Neural cell (in vitro differentiated cells): ENCODE measurements around the gene LYRM2. TPM values are rescaled to one million over a fixed set of nuclear protein-coding genes. Genes with fewer than 3 reads are reported as not detected.

Source experiments
- H2AFZ ChIP-seq: fragments of 200-600, 300-800 bp; sonication (generic), shearing (Covaris generic); 2 replicates; pipeline ENCODE4 v1.6.0; 2014; ENCODE audit warnings: low read depth, mild to moderate bottlenecking, antibody characterized with exemption, low read length, moderate library complexity
- H3F3A ChIP-seq: fragments of 200-600 bp; shearing (Covaris generic); 2 replicates; pipeline ENCODE4 v1.6.1; 2016; ENCODE audit warnings: mild to moderate bottlenecking, moderate library complexity, mixed read lengths, antibody characterized with exemption, low read length; ENCODE audit not compliant: insufficient read depth, poor library complexity, severe bottlenecking
- H3K27ac ChIP-seq: fragments of 200-600, 300-800 bp; sonication (generic), shearing (Covaris generic); 2 replicates; pipeline ENCODE4 v1.5.1; 2014; ENCODE audit warnings: mild to moderate bottlenecking, low read length, moderate library complexity
- H3K27me3 ChIP-seq: fragments of 300-800, 200-600 bp; sonication (generic), shearing (Covaris generic); 2 replicates; pipeline ENCODE4 v1.6.0; 2014; ENCODE audit warnings: mild to moderate bottlenecking, low read depth, low read length, moderate library complexity; ENCODE audit not compliant: insufficient read depth
- H3K36me3 ChIP-seq: fragments of 300-800, 200-600 bp; sonication (generic), shearing (Covaris generic); 2 replicates; pipeline ENCODE4 v1.5.1; 2014; ENCODE audit warnings: mild to moderate bottlenecking, antibody characterized with exemption, low read length, moderate library complexity; ENCODE audit not compliant: insufficient read depth
- H3K4me2 ChIP-seq: fragments of 300-800, 200-600 bp; sonication (generic), shearing (Covaris generic); 2 replicates; pipeline ENCODE4 v1.6.0; 2014; ENCODE audit warnings: mild to moderate bottlenecking, low read length
- H3K4me3 ChIP-seq: fragments of 300-800, 200-600 bp; sonication (generic), shearing (Covaris generic); 2 replicates; pipeline ENCODE4 v1.5.1; 2014; ENCODE audit warnings: mild to moderate bottlenecking, low read length, moderate library complexity
- H3K79me2 ChIP-seq: fragments of 200-600 bp; shearing (Covaris generic); replicated peaks from 2 replicates; pipeline ENCODE4 v1.6.0; 2014; ENCODE audit warnings: mild to moderate bottlenecking, low read length, moderate library complexity; ENCODE audit not compliant: insufficient read depth
- H3K9ac ChIP-seq: fragments of 300-800, 200-600 bp; sonication (generic), shearing (Covaris generic); 2 replicates; pipeline ENCODE4 v1.6.1; 2016; ENCODE audit warnings: mild to moderate bottlenecking, low read length, mixed read lengths
- H3K9me2 ChIP-seq: fragments of 200-600 bp; shearing (Covaris generic); 2 replicates; pipeline ENCODE4 v1.6.1; 2016; ENCODE audit warnings: mild to moderate bottlenecking, low read length, mixed read lengths; ENCODE audit not compliant: insufficient read depth
- H3K9me3 ChIP-seq: fragments of 200-600, 300-800 bp; sonication (generic), shearing (Covaris generic); 2 replicates; pipeline ENCODE4 v1.6.1; 2016; ENCODE audit warnings: mild to moderate bottlenecking, mixed run types, low read length, moderate library complexity, mixed read lengths
- H4K20me1 ChIP-seq: fragments of 200-600 bp; shearing (Covaris generic); 2 replicates; pipeline ENCODE4 v1.6.1; 2016; ENCODE audit warnings: mild to moderate bottlenecking, mixed run types; ENCODE audit not compliant: insufficient read depth
- CTCF ChIP-seq: fragments of 450-650 bp; IDR thresholded peaks from 2 replicates; pipeline ENCODE4 v1.5.1; 2014; ENCODE audit warnings: antibody characterized with exemption, mild to moderate bottlenecking, moderate library complexity; ENCODE audit not compliant: poor library complexity, severe bottlenecking
- EP300 ChIP-seq: fragments of 450-650 bp; conservative IDR thresholded peaks from 2 replicates; pipeline ENCODE4 v1.6.1; 2014; ENCODE audit warnings: antibody characterized with exemption, mild to moderate bottlenecking, moderate library complexity; ENCODE audit not compliant: poor library complexity, severe bottlenecking
- EZH2 ChIP-seq: fragments of 200-600, 300-800 bp; shearing (Covaris generic), sonication (generic); IDR thresholded peaks from 2 replicates; pipeline ENCODE4 v1.6.1; 2014; ENCODE audit warnings: antibody characterized with exemption, low read length, borderline replicate concordance, mild to moderate bottlenecking; ENCODE audit not compliant: insufficient read depth, poor library complexity, severe bottlenecking
- MXI1 ChIP-seq: fragments of 450-650 bp; conservative IDR thresholded peaks from 2 replicates; pipeline ENCODE4 v1.6.1; 2014; ENCODE audit warnings: antibody characterized with exemption, mild to moderate bottlenecking; ENCODE audit not compliant: poor library complexity, severe bottlenecking
- POLR2AphosphoS5 ChIP-seq: IDR thresholded peaks from 2 replicates; pipeline ENCODE4 v1.6.1; 2012
- RAD21 ChIP-seq: fragments of 450-650 bp; conservative IDR thresholded peaks from 2 replicates; pipeline ENCODE4 v1.6.1; 2014; ENCODE audit warnings: antibody characterized with exemption, mild to moderate bottlenecking, moderate library complexity
- REST ChIP-seq: IDR thresholded peaks from 2 replicates; pipeline ENCODE4 v1.6.1; 2012; ENCODE audit warnings: borderline replicate concordance
- SMC3 ChIP-seq: fragments of 450-650 bp; conservative IDR thresholded peaks from 2 replicates; pipeline ENCODE4 v1.6.1; 2014; ENCODE audit warnings: antibody characterized with exemption, mild to moderate bottlenecking, moderate library complexity; ENCODE audit not compliant: poor library complexity
- TAF1 ChIP-seq: IDR thresholded peaks from 2 replicates; pipeline ENCODE4 v1.6.1; 2012; ENCODE audit warnings: low read depth
- polyA plus RNA-seq: library from polyadenylated mRNA; depleted of rRNA; stranded (reverse); fragments of >200 nt; gene quantifications from 2 replicates; pipeline ENCODE4 v1.2.3, GENCODE V29; 2014

Gene LYRM2
- polyA plus RNA-seq, 1 donor from 2014 or later, result 25.5 TPM

- Histone ChIP-seq H3K27me3 (no peaks in the 10 kb centered on the region), H3F3A (no peaks in the 10 kb centered on the region), H3K4me3 (no peak overlapping the region), H3K9me2 (no peaks in the 10 kb centered on the region), H4K20me1 (no peaks in the 10 kb centered on the region), H3K9me3 (no peaks in the 10 kb centered on the region), H3K36me3 (no peaks in the 10 kb centered on the region), H3K9ac (no peak overlapping the region), H2AFZ (no peak overlapping the region), H3K4me2 (no peak overlapping the region), H3K79me2 (no peaks in the 10 kb centered on the region), H3K27ac (no peak overlapping the region)
- TF ChIP-seq POLR2AphosphoS5 (no peak), EZH2 (no peak), MXI1 (no peak), EP300 (no peak), TAF1 (no peak), REST (no peak), CTCF (no peak), RAD21 (no peak), SMC3 (no peak)
Measured at GRCh38 chr6:89591745-89592144, 46.8 kb downstream of the LYRM2 start.

- no peaks in the 10 kb centered on the region for H3K27me3 ChIP-seq
- H3K9me3 ChIP-seq, result no peaks in the 10 kb centered on the region
- no peaks in the 10 kb centered on the region for H4K20me1 ChIP-seq
- H3K79me2 ChIP-seq, result no peaks in the 10 kb centered on the region
- no peak overlapping the region for H3K4me3 ChIP-seq
- no peaks in the 10 kb centered on the region for H3K9me2 ChIP-seq
- no peak overlapping the region for H2AFZ ChIP-seq
- H3K36me3 ChIP-seq, result no peaks in the 10 kb centered on the region
- no peaks in the 10 kb centered on the region for H3F3A ChIP-seq
- TF ChIP-seq TAF1 (no peak), EZH2 (no peak), SMC3 (no peak), REST (no peak), POLR2AphosphoS5 (no peak)
- H3K9ac ChIP-seq, result no peak overlapping the region
- no peak overlapping the region for H3K27ac ChIP-seq
- no peak overlapping the region for H3K4me2 ChIP-seq
Measured at GRCh38 chr6:89590133-89590532, 48.4 kb downstream of the LYRM2 start.
